ENCODE results near the gene MSI2. TPM values are rescaled to one million over a fixed set of nuclear protein-coding genes. Genes with fewer than 3 reads are reported as not detected.

MSI2 gene
- total and polyA plus RNA-seq, 7 experiments from 2014 or later, result 3.3 to 169 (median 125) TPM

DNA sequence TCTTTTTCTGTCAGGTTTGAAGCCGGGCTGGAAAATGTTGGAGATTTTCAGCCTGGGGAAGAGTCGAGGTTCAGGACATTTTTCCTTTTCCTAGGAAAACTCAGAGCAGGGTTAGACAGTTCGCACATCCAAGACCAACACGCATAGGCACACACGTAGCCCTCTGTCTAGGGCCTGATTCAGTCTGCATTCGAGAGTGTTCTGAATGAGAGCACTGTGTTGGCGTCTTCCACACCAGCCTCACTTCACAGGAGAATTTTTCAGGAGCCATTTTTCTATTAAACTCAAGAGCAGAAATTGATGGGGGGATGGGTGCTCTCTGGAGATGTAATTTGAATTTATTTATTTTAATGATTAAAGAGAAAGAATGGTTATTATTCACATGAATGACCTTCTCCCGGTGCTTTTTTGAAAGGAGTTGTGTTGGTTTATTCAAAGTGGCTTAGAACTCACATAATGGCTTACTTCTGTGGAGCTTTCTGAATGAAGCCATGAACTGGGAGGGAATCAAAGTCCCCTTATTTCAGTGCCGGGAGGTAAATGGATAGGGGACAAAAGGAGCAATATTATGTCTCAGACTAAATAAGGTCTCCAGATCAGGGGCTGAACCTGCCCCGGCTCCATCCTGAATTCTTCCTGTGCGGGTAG lies 294.5 kb downstream of the MSI2 start:
- Mint-ChIP-seq H3K4me3 (peak overlapping the region in 7 of 10 donors; percentile 36 to 61 (median 51)), H3K36me3 (peaks cover 0 to 10% (median 0%) of the 10 kb centered on the region in 5 donors), H3K9me3 (no peaks in the 10 kb centered on the region), H3K4me1 (peaks cover 26 to 86% (median 67%) of the 10 kb centered on the region in 7 donors), H3K27ac (peak overlapping the region in 6 of 9 donors; percentile 18 to 81 (median 70)), H3K27me3 (no peaks in the 10 kb centered on the region)
- Histone ChIP-seq H3K27me3 (ENCODE audit: control insufficient read depth in 2 of 2, insufficient read depth in 2 of 2, low read length in 2 of 2) (no peaks in the 10 kb centered on the region), H3K4me3 (ENCODE audit: low read length) (no peak overlapping the region), H3K9me3 (ENCODE audit: control insufficient read depth in 2 of 3, low read length in 3 of 3) (no peaks in the 10 kb centered on the region), H3K36me3 (ENCODE audit: control insufficient read depth in 2 of 3, insufficient read depth in 3 of 3, low read length in 3 of 3) (no peaks in the 10 kb centered on the region), H3K27ac (ENCODE audit: low read depth, low read length) (no peak overlapping the region), H3K4me1 (ENCODE audit: control insufficient read depth in 2 of 2, insufficient read depth in 2 of 2, low read length in 2 of 2) (peaks cover 4 to 19% of the 10 kb centered on the region in 2 donors)
- ATAC-seq, result no peak
- intact Hi-C loops (cut with micrococcal nuclease), result loop anchor here in 1 of 2 donors (5.0 kb wide), 1 partner anchor 122 kb away; no protein-coding TSS in a partner anchor
- ChIA-PET CTCF (interaction anchor here (1.1 to 1.9 kb wide), 3 partner anchors 10 to 197 kb away, joined by 3 to 5 read pairs (median 3); no protein-coding TSS in a partner anchor), POLR2A (interaction anchor here (0.7 kb wide), 1 partner anchor 74 kb away, joined by 3 read pairs; no protein-coding TSS in a partner anchor)
- DNase-seq, result no peak

DNA sequence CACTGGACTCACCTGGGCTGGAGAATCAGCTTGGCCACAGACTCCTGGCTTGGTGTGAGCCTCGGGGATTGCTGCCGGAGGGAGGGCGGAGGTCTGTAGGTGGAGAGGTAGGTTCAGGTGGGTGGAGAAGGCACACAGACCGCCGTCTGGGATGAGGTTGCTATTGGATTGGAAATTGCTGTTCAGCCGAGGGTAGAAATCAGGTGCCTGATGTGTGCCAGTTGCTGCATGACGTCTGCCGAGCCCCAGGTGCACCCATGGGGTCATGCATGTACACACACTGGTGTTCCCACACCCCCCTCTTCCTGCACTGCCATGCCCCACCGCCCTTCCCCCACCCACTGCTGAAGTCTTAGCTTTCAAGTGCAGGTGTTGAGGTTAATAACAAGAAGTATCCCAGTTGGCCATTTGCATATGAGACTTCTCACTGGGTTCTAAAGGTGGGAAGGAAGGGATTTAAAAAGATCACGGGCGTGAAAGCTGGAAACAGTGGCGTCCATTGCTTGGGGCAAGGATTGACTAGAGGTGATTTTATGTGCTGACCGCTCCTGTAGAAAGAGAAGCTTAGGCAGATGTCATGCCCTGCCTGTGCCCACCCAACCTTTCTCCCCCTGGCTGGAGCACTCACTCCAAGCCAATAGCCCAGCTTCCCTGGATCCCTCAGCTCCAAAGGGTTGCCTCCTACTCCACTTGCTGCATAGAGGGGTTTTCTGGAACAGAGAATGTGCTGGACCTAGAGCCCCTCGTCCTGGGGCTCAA lies 295.2 kb downstream of the MSI2 start:
- peak; percentile 71 for ATAC-seq
- DNase-seq, result peak in 7 of 9 donors; percentile 15 to 57 (median 38)
- Mint-ChIP-seq H3K36me3 (peaks cover 0 to 13% (median 0%) of the 10 kb centered on the region in 5 donors), H3K27ac (peak overlapping the region in 7 of 9 donors; percentile 18 to 81 (median 61)), H3K4me1 (peaks cover 26 to 81% (median 64%) of the 10 kb centered on the region in 7 donors), H3K4me3 (peak overlapping the region in 7 of 10 donors; percentile 36 to 61 (median 51)), H3K9me3 (no peaks in the 10 kb centered on the region), H3K27me3 (no peaks in the 10 kb centered on the region)
- intact Hi-C loops (cut with micrococcal nuclease), result loop anchor here in 1 of 2 donors (1.0 to 5.0 kb wide), 2 partner anchors 121 to 196 kb away; no protein-coding TSS in a partner anchor
- CTCF ChIA-PET, result interaction anchor here (1.3 to 1.9 kb wide), 2 partner anchors 10 to 282 kb away, joined by 4 to 5 read pairs; no protein-coding TSS in a partner anchor
- POLR2A ChIA-PET, result no interaction called here
- no peaks in the 10 kb centered on the region for H3K36me3 ChIP-seq (ENCODE audit: control insufficient read depth in 2 of 3, insufficient read depth in 3 of 3, low read length in 3 of 3)
- H3K9me3 ChIP-seq (ENCODE audit: control insufficient read depth in 2 of 3, low read length in 3 of 3), result no peaks in the 10 kb centered on the region
- H3K4me3 ChIP-seq (ENCODE audit: low read length), result no peak overlapping the region
- H3K27ac ChIP-seq (ENCODE audit: low read depth, low read length), result no peak overlapping the region
- peaks cover 4 to 19% of the 10 kb centered on the region in 2 donors for H3K4me1 ChIP-seq (ENCODE audit: control insufficient read depth in 2 of 2, insufficient read depth in 2 of 2, low read length in 2 of 2)
- no peaks in the 10 kb centered on the region for H3K27me3 ChIP-seq (ENCODE audit: control insufficient read depth in 2 of 2, insufficient read depth in 2 of 2, low read length in 2 of 2)

DNA sequence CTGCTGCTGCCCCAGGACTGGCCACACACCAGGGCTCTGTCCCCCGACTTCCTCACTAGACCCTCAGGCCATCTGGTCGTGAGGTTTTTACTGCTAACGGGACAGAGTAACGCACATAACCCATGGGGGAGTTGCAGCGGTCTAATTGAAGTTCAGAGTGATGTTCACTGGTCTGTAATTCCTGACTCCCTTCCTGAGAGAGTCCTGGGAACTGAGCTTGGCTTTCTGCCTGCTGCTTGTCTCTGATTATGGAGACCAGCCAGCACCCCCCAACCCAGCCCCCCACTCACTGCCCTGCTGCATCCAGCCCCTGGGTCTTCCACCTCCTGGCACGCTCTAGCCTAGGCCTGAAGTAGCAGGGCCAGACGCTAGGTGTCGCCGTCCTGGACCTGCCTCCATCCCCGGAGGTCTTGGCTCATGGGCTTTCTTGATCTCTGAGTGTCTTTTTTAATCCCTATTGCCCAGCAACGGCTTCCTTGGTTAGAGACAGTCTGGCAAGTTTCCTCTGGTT lies 295.8 kb downstream of the MSI2 start:
- Histone ChIP-seq H3K4me1 (ENCODE audit: control insufficient read depth in 2 of 2, insufficient read depth in 2 of 2, low read length in 2 of 2) (peaks cover 4 to 19% of the 10 kb centered on the region in 2 donors), H3K36me3 (ENCODE audit: control insufficient read depth in 2 of 3, insufficient read depth in 3 of 3, low read length in 3 of 3) (no peaks in the 10 kb centered on the region), H3K4me3 (ENCODE audit: low read length) (no peak overlapping the region), H3K9me3 (ENCODE audit: control insufficient read depth in 2 of 3, low read length in 3 of 3) (no peaks in the 10 kb centered on the region), H3K27ac (ENCODE audit: low read depth, low read length) (no peak overlapping the region), H3K27me3 (ENCODE audit: control insufficient read depth in 2 of 2, insufficient read depth in 2 of 2, low read length in 2 of 2) (no peaks in the 10 kb centered on the region)
- DNase-seq (peak in 4 of 9 donors; percentile 11 to 40 (median 20)), ATAC-seq (peak; percentile 41)
- intact Hi-C loops (cut with micrococcal nuclease), result loop anchor here in 1 of 2 donors (1.0 to 5.0 kb wide), 2 partner anchors 120 to 195 kb away; no protein-coding TSS in a partner anchor
- POLR2A ChIA-PET, result no interaction called here
- Mint-ChIP-seq H3K4me3 (peak overlapping the region in 6 of 10 donors; percentile 24 to 62 (median 38)), H3K27me3 (no peaks in the 10 kb centered on the region), H3K36me3 (peaks cover 0 to 11% (median 0%) of the 10 kb centered on the region in 5 donors), H3K9me3 (no peaks in the 10 kb centered on the region), H3K27ac (peak overlapping the region in 7 of 9 donors; percentile 13 to 81 (median 59)), H3K4me1 (peaks cover 20 to 74% (median 61%) of the 10 kb centered on the region in 7 donors)
- CTCF ChIA-PET, result interaction anchor here (1.2 to 1.9 kb wide), 3 partner anchors 9 to 281 kb away, joined by 4 to 5 read pairs (median 5); no protein-coding TSS in a partner anchor

DNA sequence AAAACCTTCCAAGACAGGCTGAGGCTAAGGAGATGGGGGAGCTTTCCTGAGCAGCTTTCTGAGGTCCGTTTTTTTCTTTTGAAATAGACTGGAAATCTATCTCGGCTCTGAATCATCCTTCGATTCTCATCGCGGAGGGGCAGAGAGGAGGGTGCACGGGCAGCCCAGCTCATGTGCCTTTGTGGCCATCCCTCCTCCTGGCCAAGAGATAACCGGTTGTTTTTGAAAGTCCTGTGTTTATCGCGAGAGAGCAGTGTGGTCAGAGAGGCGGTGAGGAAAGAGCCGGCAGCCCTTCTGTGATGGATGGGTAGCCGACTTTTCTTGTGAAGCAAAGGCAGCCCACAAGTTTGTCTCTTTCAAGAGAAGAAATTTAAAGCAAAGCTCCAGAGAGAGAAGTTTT lies 297.2 kb downstream of the MSI2 start:
- ATAC-seq (peak; percentile 36), DNase-seq (no peak)
- Histone ChIP-seq H3K27me3 (ENCODE audit: control insufficient read depth in 2 of 2, insufficient read depth in 2 of 2, low read length in 2 of 2) (no peaks in the 10 kb centered on the region), H3K4me3 (ENCODE audit: low read length) (no peak overlapping the region), H3K27ac (ENCODE audit: low read depth, low read length) (no peak overlapping the region), H3K9me3 (ENCODE audit: control insufficient read depth in 2 of 3, low read length in 3 of 3) (no peaks in the 10 kb centered on the region), H3K36me3 (ENCODE audit: control insufficient read depth in 2 of 3, insufficient read depth in 3 of 3, low read length in 3 of 3) (peaks cover 0 to 3% (median 0%) of the 10 kb centered on the region in 3 experiments), H3K4me1 (ENCODE audit: control insufficient read depth in 2 of 2, insufficient read depth in 2 of 2, low read length in 2 of 2) (peaks cover 4 to 19% of the 10 kb centered on the region in 2 donors)
- intact Hi-C loops (cut with micrococcal nuclease), result loop anchor here in 1 of 2 donors (5.0 kb wide), 1 partner anchor 119 kb away; no protein-coding TSS in a partner anchor
- no peaks in the 10 kb centered on the region for H3K27me3 Mint-ChIP-seq
- ChIA-PET CTCF (interaction anchor here (1.2 kb wide), 1 partner anchor 119 kb away, joined by 5 read pairs; no protein-coding TSS in a partner anchor), POLR2A (no interaction called here)
- H3K27ac Mint-ChIP-seq, result peak overlapping the region in 4 of 9 donors; percentile 14 to 67 (median 32)
- H3K36me3 Mint-ChIP-seq, result peaks cover 0 to 12% (median 0%) of the 10 kb centered on the region in 5 donors
- H3K9me3 Mint-ChIP-seq, result no peaks in the 10 kb centered on the region
- no peak overlapping the region for H3K4me3 Mint-ChIP-seq
- peaks cover 14 to 61% (median 50%) of the 10 kb centered on the region in 7 donors for H3K4me1 Mint-ChIP-seq

DNA sequence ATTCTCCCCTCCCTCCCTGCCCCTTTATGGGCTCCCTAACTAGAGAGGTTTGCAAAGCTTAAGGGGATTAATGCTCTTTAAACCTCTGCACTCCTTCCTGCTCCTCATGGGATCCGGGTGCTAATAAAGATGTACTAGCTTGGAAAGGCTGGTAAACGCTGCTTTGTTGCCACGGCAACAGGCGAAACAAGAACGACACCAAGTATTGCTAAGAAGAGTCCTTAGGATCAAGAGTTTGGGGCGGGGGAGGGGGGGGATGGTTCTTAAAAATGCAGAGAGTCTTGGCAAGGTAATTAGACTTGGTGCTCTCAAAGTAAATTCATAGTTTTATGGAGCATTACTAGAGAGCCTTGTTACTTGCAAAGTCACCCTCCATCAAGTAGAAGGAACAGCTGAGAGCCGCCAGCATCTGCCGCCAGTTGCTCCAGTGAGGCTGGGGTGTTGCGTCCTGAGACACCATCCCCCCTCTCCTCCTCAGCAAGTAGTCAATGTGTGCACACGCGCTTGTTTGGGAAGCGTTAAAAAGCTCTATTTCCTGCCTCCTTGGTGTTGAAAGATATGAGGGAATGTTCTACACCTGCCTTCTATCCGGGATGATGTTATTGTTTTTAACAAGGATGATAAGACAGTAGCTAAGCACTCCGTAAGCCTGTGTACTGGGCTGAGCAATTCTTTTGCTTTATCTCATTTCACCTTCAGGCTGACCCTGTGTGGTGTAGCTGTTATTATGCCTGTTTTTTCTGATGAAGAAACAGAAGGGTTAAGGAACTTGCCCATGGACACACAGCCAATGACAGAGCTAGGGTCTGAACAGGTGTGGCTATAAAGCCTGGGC lies 297.9 kb downstream of the MSI2 start:
- H3K27me3 ChIP-seq (ENCODE audit: control insufficient read depth in 2 of 2, insufficient read depth in 2 of 2, low read length in 2 of 2), result no peaks in the 10 kb centered on the region
- H3K36me3 ChIP-seq (ENCODE audit: control insufficient read depth in 2 of 3, insufficient read depth in 3 of 3, low read length in 3 of 3), result peaks cover 0 to 3% (median 0%) of the 10 kb centered on the region in 3 experiments
- peak overlapping the region in 4 of 9 donors; percentile 2 to 89 (median 31) for H3K27ac Mint-ChIP-seq
- no peak overlapping the region for H3K4me3 Mint-ChIP-seq
- ChIA-PET POLR2A (no interaction called here), CTCF (no interaction called here)
- H3K4me3 ChIP-seq (ENCODE audit: low read length), result no peak overlapping the region
- intact Hi-C loops (cut with micrococcal nuclease), result loop anchor here in 1 of 2 donors (5.0 kb wide), 1 partner anchor 118 kb away; no protein-coding TSS in a partner anchor
- H3K27me3 Mint-ChIP-seq, result no peaks in the 10 kb centered on the region
- no peak overlapping the region for H3K27ac ChIP-seq (ENCODE audit: low read depth, low read length)
- ATAC-seq (no peak), DNase-seq (no peak)
- peaks cover 14 to 57% (median 46%) of the 10 kb centered on the region in 7 donors for H3K4me1 Mint-ChIP-seq
- peaks cover 0 to 12% (median 0%) of the 10 kb centered on the region in 5 donors for H3K36me3 Mint-ChIP-seq
- peaks cover 4 to 19% of the 10 kb centered on the region in 2 donors for H3K4me1 ChIP-seq (ENCODE audit: control insufficient read depth in 2 of 2, insufficient read depth in 2 of 2, low read length in 2 of 2)
- H3K9me3 Mint-ChIP-seq, result no peaks in the 10 kb centered on the region
- H3K9me3 ChIP-seq (ENCODE audit: control insufficient read depth in 2 of 3, low read length in 3 of 3), result no peaks in the 10 kb centered on the region

Measured in naive thymus-derived CD4-positive, alpha-beta T cell (primary cell).